Activated T-cell treated with anti-CD3 and anti-CD28 coated beads for 24 hours (primary cell): ENCODE results near the gene SH3TC1.

Experiments
- DNase-seq: peaks from one replicate; pipeline ENCODE4 v3.0.0-alpha.2; 2020; ENCODE audit warnings: low read depth

The SH3TC1 gene

DNA sequence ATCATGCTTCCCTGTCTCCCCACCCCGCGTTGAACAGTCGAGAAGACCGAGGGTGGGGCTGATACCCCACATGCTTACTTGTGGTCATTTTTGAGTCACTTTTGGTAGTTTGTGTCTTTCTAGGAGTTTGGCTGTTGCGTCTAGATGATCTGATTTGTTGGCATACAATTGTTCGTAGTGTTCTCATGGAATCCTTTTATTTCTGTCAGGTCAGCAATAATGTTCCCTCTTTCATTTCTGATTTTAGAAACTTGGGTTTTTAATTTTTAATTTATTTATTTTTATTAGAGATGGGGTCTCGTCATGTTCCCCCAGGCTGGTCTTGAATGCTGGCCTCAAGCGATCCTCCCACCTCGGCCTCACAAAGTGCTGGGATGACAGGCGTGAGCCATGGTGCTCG lies 30.9 kb downstream of the SH3TC1 start:
- DNase-seq = no peak

DNA sequence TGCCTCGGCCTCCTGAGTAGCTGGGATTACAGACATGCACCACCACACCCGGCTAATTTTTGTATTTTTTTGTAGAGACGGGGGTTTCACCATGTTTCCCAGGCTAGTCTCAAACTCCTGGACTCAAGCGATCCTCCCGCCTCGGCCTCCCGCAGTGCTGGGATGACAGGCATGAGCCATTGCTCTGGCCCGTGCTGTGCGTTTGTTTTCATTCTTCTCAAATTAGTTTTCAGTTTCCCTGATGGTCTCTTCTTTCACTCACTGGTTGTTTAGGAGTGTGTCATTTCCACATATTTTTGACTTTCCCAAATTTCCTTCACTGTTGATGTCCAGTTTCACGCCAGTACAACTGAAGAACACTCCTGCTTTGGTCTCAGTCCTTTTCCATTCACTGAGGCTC lies 31.8 kb downstream of the SH3TC1 start:
- DNase-seq = no peak

DNA sequence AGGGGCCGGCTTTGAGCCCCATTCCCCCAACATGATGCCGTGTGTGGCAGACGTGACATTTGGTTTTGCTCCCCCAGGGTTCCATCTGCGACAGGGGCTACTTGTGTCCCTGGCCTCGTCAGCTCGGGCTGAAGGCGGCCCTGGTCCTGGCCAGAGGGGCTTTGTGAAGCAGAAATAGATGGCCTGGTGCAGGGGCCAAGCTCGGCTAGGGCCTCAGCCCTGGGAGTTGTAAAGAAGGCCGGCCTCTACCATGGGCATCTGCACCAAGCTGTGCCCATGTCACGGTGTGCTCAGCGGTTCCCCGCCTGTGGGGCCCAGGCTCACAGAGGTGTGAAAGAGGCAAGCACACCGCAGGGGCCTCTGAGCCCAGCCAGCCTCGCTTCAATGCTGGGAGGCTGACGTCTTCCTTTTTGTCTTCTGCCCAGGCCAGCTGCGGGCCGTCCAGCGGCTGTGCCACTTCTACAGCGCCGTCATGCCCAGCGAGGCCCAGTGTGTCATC lies 32.5 kb downstream of the SH3TC1 start:
- no peak for DNase-seq

DNA sequence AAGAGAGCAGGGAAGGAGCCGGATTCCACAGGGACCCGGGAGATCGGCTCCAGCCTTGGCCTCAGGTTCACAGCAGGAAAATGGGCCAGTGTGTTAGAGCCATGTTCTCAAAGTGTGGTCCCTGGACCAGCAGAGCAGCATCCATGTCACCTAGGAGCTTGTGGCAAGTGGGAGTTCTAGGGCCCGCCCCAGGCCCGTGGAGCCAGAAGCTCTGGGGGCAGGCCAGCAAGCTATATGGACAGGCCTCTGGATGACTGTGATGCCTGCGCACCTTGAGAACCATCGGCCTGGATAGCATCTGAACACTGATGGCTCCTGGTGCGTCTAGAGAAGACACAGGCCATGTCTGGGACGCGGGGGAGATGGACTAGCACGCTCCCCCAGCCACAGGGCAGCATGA lies 33.7 kb downstream of the SH3TC1 start:
- DNase-seq = no peak

DNA sequence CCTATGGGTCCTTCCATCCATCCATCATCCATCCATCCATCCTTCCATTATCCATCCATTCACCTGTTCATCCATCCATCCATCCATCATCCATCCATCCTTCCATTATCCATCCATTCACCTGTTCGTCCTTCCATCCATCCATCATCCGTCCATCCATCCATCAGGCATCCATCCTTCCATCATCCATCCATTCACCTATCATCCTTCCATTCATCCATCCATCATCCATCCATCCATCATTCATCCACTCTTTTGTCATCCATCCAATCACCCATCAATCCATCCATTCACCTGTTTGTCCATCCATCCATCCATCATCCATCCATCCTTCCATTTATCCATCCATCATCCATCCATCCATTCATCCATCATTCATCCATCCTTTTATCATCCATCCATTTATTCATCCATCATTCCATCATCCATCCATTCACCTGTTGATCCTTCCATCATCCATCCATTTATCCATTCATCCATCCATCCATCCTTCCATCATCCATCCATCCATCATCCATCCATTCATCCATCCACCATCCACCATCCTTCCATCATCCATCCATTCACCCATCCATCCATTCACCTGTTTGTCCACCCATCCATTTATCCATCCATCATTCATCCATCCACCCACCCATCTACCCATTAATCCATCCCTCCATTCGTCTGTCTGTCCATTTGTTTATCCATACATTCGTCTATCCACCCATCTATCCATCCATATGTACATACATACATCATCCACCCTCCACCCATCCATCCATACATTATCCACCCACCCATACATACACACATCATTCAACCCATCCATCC lies 34.8 kb downstream of the SH3TC1 start:
- no peak for DNase-seq

DNA sequence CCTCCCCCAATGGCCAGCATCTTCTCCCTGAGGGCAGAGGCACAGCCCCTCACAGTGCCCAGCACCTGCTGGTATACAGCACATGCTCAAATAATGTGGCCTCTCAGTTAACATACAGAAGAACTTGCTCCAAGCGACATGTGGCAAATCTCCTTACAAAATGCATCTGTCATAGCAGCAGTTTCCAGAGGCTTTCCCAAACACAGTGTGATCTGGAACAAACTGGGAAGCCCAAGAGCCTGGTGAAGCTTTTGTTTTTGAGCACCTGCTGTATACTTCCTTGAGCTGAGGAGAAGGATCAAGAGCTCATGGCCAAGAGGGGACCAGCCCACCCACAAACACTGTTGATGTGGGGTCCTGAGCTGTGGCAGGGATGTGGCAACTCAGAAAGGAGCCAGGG lies 35.6 kb downstream of the SH3TC1 start:
- no peak for DNase-seq

DNA sequence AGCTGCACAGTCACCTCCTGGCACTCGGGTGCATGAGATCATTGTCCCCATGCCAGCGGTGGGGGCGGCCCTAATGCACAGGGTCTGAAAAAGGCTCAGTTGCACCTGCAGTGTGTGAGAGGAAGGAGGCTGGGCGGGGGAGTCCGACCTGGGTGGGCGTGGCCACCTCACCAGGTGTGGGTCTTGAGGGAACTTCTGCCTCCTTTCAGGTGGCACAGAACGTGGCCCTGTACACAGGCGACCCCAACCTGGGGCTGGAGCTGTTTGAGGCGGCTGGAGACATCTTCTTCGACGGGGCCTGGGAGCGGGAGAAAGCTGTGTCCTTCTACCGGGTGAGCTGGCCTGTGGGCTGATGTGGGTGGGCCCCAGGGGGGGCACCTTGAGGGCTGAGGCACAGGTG lies 36.1 kb downstream of the SH3TC1 start:
- no peak for DNase-seq

DNA sequence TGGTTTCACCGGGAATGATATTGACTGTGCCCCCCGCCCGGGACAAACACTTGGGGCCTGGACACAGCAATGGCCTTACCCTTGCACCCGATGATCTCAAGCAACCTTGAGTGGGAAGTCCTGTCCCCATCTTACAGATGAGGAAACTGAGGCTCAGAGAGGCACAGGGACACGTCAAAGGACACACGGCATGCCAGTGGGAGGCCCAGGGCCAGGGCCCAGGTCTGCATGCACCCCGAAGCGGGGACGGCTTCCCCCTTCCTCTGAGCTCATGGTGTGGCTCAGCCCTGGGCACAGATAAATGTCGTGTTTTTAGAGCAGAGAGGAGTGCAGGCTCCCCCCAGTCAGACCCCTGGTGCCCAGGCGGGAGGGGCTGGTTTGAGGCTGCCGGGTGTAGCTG lies 36.6 kb downstream of the SH3TC1 start:
- DNase-seq = no peak

DNA sequence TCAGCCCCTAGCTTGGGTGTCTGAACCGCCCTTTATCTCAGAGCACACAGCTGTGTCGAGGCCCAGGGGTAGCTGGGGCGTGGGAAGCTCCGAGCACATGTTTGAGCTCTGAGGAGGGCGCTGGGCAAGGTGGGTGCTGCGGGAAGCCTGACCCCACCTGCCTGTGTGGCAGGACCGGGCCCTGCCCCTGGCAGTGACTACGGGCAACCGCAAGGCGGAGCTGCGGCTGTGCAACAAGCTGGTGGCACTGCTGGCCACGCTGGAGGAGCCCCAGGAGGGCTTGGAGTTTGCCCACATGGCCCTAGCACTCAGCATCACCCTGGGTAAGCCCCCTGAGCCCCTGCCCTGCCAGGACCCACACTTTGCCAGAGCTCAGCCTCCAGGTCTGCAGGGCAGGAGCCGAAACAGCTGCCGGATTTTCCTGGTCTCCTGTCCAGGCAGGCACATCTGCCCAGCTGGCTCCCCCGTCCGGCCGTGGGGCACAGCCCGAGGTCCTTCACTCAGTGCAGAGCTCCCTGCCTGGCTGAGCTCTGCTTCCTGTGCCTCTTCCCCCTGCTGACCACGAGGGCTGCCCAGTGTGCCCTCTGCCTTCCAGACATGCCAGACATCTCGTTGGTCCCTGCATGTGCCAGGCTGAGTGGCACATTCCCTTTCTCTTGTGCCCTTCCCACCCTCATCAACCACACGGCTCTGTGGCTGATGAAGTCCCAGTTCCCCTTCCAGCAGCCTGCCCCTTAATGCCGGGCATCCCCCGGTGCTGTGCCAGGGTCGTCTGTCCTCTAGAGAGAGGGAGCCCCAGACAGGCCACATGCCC lies 37.2 kb downstream of the SH3TC1 start:
- no peak for DNase-seq

DNA sequence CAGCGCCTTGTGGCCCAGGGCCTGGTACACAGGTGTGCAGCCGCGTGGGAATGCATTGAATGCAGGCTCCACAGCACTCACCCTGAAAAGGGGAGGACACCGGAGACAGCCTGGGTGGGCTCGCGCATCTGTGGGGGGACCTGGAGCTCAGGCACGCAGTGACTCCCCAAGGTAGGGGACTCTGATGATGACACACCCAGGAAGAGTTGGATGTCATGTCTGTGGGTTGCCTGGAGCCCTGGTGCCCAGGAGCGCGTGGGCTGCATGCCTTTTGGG lies 37.8 kb downstream of the SH3TC1 start:
- no peak for DNase-seq

DNA sequence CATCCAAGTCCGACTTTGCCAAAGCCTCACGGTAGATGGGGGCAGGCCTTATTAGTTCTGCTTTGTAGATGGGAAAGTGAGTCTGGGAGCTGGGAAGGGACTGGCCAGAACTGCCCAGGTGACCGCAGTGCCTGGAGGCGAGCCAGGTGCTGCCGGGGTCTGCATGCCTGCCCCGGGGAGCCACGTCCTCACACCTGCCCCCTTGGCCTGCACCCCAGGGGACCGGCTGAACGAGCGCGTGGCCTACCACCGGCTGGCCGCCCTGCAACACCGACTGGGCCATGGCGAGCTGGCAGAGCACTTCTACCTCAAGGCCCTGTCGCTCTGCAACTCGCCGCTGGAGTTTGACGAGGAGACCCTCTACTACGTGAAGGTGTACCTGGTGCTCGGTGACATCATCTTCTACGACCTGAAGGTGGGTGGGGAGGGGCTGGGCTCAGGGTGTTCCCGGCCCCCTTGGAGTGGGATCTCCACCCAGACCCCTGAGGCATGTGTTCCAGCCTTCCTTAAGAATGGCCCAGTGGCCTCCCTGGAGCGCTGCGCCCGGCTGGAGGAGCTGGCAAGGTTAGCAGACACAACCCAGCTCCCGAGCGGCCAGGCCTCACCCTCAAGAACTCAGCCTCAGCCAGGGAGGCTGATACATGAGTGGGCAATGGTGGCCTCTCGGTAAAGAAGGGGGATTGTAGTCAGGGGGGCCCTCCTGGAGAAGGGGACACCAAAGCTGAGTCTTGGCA lies 38.3 kb downstream of the SH3TC1 start:
- no peak for DNase-seq

DNA sequence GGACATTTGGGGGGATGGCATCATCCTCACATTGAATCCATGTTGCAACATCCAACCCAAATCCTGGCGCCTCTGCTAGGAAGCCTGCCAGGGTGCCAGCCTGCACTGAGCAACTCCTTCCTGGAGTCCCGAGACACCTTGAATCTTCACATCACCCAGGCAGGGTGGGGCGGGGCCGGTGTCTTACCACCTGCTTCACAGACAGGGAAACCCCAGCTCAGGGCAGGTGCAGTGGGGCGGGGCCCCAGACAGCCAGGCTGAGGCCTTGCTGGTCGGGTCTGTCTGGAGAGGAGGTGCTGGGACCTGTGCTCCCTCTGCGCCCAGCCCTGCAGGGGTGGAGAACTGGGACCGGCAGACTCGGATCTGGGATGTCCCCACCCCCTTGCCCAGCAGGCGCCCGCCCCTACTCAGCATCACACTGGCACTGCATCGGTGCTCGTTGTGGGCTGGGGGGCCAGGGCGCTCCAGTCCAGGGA lies 39.0 kb downstream of the SH3TC1 start:
- no peak for DNase-seq

DNA sequence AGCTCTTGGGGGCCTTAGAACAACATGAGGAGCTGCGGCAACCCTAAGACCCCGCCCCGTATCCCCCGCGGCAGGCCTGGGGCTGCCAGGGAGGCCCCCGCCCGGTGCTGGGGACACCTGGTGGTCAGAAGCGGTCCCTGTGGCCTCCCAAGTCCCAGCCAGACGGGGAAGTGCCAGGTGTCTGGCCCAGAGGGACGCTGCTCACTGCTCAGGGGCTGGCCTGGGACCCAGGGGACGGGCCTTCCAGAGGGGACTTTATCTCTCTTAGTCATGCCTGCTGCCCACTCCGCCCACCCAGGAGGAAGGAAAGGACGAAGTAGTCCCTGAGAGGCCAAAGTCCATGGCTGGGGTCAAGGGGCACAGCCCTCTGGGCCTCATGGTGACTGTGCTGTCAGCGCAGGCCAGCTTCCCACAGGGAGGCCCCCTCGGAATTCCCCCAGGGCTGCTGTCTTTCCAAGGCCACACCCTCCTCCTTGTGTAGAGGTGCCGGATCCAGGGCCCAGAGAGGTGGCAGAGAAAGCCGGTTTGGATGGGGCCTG lies 39.5 kb downstream of the SH3TC1 start:
- DNase-seq = no peak

DNA sequence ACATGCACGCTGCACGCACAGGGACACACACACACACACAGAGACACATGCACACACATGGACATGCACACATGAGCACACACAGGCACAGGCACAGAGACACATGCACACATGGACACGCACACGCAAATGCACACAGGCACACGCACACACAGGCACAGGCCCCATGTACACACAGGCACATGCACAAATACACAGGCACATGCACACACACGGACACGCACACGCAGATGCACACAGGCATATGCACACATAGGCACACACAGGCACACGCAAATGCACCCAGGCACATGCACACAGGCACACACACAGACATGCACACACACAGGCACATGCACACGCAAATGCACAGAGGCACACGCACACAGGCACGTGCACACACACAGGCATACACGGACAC lies 40.1 kb downstream of the SH3TC1 start:
- no peak for DNase-seq

DNA sequence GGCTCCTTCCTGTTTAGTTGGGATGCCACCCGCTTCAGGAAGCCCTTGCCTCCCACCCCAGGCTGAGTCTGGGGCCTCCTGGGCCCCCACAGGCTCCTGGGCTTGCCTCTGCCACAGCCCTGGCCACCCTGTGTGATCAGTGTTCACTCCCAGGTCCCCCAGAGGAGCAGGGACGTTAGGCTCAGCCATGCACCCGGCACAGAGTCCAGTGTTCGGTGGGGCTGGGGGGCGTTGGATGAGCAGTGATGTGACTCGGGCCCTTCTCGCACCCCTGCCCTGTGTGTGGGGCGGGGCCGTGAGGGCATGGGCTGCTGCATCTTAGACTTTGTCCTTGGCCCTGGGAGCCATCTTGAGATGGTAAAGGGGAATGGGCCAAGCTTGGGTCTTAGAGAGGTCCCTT lies 40.6 kb downstream of the SH3TC1 start:
- DNase-seq = no peak

DNA sequence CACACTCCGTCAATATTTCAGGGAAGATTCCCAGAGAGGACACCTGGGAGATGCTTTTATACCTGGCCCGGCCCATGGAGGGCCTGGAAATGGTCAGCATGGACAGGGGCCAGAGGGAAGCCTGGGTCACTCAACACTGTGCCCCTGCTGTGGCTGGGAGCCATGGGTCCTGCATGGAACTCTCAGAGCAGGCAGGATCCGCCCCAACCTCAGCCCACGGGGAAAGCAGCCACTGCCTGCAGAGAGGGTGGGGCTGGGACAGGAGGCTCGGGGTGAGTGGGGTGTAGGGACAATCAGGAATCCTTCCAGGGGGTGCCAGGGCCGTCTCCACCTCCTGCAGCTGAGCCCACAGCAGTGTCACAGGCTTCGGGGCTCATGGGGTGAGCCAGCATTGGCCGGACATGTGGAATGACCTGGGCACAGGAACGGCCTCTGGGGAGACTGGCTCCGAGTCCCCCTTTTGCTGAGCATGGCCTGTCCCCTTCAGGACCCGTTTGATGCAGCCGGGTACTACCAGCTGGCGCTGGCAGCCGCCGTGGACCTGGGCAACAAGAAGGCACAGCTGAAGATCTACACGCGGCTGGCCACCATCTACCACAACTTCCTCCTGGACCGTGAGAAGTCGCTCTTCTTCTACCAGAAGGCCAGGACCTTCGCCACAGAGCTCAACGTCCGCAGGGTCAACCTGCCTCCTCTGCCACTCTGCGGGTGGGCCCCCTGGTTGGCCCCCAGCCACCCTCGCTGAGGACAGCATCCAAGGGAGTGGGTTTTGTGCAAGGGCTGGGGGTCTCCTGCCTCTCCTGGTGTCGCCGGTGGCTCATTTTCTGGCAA lies 41.3 kb downstream of the SH3TC1 start:
- DNase-seq = no peak

DNA sequence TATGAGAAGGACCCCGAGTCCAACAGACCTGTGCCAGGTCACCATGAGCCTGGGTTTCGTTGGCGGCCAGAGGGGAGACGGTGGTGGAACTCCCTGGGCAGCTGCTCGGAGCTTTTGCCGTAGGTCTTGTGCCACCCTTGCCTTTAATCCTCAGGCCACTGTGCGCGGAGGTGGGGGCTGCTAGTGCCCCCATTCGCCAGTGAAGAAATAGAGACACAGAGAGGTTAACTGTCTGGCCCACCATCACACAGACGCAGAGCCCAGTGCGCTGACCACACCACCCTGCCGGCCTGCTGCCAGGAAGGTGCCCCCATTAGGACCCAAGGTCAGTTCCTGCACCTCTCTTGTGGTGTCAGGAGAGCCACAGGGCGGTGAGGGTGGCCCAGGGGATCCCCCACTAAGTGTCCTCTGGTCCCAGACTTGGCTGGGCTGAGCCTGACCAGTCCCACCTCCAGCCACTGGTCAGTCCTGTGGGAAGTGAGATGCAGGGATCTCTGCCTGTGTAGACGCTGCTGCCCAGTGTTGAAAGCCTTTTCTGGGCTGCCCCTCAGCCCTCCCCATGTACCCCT lies 42.2 kb downstream of the SH3TC1 start:
- no peak for DNase-seq

DNA sequence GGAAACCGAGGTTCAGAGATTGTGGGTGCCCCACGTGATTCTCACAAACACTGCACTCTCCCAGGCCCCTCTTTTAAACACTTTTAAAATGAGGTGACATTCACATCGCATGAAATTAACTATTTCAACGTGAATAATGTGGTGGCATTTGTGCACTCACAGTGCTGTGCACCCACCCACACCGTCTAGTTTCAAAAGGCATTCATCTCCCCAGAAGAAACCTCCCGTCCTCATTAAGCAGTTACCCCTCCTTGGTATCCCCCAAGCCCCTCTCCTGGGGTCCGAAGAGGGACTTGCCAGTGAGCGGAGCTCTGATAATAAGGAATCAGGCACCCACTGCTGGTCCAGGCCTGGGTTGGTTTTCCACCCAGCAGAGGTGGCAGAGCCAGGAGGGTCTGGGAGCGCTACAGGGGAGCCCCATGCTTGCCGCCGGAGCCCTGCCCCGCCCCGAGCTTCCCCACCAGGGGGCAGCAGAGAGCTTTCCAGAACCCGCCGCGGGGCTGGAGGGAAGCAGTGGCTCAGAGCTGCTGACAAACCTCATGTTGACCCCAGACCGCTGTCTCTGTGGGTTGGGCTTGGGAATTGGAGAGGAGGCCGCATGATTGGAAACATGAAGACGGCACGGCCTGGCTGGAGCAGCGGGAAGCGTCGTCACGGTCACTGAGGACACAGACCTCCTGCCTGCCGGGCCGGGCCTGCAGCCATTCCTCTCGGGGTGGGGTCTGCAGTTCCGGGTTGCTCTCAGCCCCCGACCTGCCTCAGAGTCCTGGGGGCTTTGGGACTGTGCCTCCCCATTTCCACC lies 43.0 kb downstream of the SH3TC1 start:
- peak; percentile 81 for DNase-seq

DNA sequence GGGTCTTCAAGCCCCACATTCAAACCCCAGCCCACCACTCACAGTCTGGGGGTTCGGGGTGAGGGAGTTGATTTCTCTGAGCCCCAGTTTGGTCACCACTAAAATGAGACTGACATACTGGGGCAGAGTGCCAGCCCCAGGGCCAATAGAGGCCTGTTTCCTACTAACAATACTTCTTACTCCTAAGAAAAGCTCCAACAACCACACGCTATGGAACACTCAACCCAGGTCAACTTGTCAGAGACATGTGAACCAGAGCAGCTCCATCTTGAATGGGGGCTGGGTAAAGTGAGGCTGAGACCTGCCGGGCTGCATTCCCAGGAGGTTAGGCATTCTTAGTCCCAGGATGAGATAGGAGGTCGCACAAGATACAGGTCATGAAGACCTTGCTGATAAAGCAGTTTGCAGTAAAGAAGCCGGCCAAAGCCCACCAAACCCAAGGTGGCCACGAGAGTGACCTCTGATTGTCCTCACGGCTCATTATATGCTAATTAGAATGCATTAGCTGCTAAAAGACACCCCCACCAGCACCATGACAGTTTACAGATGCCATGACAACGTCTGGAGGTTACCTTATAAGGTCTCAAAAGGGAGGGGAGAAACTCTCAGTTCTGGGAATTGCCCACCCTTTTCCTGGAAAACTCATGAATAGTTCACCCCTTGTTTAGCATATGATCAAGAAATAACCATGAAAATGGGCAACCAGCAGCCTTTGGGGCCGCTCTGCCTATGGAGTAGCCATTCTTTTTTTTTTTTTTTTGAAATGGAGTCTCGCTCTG lies 43.9 kb downstream of the SH3TC1 start:
- DNase-seq = no peak
